Right renal pelvis (tissue), 4 donors: ENCODE data around the gene RNF111. TPM values are rescaled to one million over a fixed set of nuclear protein-coding genes. Genes with fewer than 3 reads are reported as not detected.
"Not testable (repeated sequence)": the region's sequence is repeated elsewhere in the genome, so short reads cannot be mapped to it uniquely, and the experiment has no call there.

Experiments
- DNase-seq, 4 donors: peaks; one replicate each; pipeline ENCODE4 v3.0.0-alpha.2; 2013; ENCODE audit warnings: low read depth in 4 of 4, low spot score in 3 of 4, missing footprints in 1 of 4
- polyA plus RNA-seq, 4 donors: library from polyadenylated mRNA; unstranded; fragments of 120-200 nt; gene quantifications; one replicate each; pipeline ENCODE4 v1.2.1, GENCODE V29; 2013; ENCODE audit not compliant: insufficient read length in 4 of 4

RNF111 gene
- polyA plus RNA-seq, 4 donors = 35.4 to 50.4 (median 44.7) TPM

DNA sequence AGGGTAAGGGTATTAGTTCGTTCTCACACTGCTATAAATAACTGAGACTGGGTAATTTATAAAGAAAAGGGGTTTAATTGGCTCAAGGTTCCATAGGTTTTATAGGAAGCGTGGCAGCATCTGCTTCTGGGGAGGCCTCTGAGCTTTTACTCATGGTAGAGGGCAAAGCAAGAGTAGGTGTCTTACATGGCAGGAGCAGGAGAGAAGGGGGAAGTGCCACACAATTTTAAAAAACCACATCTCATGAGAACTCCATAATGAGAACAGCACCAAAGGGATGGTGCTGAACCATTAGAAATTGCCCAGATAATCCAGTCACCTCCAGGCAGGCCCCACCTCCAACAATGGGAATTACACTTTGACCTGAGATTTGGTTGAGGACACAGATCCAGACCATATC, 12.2 kb downstream of the RNF111 start:
- DNase-seq = no peak

- DNase-seq = not testable (repeated sequence)
Observed at GRCh38 chr15:59000251-59000650, 12.8 kb downstream of the RNF111 start.

GRCh38 chr15:59001946-59002345, 14.5 kb downstream of the RNF111 start:
- DNase-seq = no peak

GRCh38 chr15:59002418-59002859, 15.0 kb downstream of the RNF111 start:
- no peak for DNase-seq

- DNase-seq = no peak
Observed at GRCh38 chr15:59005579-59005978, 18.1 kb downstream of the RNF111 start.

DNA sequence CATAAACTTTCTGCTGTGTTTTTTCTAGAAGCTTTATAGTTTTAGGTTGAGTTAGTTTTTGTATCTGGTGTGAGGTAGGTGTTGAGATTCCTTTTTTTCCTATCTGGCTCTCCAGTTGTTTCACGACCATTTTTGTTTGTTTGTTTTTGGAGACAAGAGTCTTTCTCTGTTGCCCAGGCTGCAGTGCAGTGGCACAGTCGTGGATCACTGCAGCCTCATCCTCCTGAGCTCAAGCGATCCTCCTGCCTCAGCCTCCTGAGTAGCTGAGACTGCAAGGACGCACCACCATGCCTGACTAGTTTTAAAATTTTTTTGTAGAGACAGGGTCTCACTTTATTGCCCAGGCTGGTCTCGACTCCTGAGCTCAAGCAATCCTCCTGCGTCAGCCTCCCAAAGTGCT, 20.6 kb downstream of the RNF111 start:
- no peak for DNase-seq

- no peak for DNase-seq
Observed at GRCh38 chr15:59011262-59011952, 23.9 kb downstream of the RNF111 start.

GRCh38 chr15:59013246-59013873, 25.9 kb downstream of the RNF111 start:
- no peak for DNase-seq

DNA sequence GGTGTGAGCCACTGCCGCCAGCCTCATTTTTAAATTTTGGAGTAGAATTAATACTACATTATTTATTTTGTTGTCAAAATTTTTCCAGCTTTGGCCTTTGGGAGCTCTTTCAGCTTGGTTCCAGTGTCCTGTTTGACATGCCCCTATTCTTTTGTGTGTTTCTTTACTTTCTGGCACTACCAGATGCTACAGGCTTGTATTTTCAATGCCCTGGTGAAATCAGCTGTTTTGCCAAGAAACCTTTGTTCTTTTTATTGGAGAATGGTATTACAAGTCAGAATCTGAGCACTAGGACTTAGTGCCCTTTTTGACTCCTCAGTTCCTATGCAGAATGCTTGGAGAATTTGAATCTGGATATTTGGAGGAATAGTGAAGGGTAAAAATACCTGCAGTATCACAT, 26.6 kb downstream of the RNF111 start:
- DNase-seq = no peak

DNA sequence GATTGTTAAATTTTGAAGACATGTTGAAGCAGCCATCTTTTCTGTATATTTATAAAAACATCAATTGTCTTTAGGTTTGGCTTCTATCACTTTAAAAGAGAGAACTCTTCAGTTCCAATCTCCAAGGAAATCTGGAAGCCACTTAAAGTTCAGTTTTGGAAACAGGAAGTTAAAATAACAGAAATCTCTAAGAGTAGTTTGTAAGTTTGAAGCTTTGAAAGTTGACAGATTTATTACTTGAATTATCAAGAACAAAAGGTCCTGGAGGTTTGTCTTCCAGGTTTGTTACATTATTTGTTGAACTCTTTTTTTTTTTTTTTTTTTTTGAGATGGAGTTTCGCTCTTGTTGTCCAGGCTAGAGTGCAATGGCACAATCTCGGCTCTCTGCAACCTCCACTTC, 30.0 kb downstream of the RNF111 start:
- no peak for DNase-seq

DNA sequence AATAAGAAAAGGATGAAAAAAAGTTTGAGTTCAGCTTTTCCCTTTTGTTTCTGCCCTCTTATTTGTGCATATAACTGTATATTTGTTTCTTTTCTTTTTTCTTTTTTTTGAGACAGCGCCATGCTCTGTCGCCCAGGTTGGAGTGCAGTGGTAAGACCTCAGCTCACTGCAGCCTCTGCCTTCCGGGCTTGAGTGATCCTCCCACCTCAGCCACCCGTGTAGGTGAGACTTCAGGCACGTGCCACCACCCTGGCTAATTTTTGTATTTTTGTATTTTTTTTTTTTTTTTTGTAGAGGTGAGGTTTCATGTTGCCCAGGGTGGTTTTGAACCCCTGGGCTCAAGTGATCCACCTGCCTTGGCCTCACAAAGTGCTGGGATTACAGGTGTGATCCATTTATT, 31.4 kb downstream of the RNF111 start:
- DNase-seq = no peak

GRCh38 chr15:59020322-59020721, 32.9 kb downstream of the RNF111 start:
- DNase-seq = no peak

- no peak for DNase-seq
Observed at GRCh38 chr15:59022188-59022587, 34.7 kb downstream of the RNF111 start.

DNA sequence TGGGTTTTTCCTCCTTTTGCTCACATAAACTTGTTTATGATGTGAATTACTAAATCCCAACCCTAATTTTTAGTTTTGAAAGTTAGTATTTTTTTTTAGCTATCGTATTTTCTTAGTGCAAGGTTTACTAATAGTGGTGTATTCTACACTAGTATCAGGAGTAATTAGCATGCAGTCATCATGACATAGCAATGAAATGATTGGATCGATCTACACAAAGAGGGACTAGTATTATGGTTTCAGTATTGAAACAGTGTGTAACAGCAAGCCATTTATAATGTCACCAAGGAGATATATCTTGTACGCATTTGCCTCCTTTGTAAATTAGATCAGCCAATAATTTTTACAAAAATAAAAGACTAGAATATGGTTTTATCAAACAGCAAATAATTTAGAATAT, 38.7 kb downstream of the RNF111 start:
- DNase-seq = no peak

GRCh38 chr15:59028387-59028955, 41.0 kb downstream of the RNF111 start:
- no peak for DNase-seq

GRCh38 chr15:59029554-59029953, 42.1 kb downstream of the RNF111 start:
- DNase-seq = no peak

DNA sequence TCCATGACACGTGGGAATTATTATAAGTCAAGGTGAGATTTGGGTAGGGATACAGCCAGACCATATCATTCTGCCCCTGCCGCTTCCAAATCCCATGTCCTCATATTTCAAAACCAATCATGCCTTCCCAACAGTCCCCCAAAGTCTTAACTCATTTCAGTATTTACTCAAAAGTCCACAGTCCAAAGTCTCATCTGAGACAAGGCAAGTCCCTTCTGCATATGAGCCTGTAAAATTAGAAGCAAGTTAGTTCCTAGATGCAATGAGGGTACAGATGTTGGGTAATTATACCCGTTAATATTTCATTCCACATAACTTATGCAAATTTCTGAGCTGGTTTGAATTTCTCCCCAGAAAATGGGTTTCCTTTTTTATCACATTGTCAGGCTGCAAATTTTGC, 47.7 kb downstream of the RNF111 start:
- no peak for DNase-seq

DNA sequence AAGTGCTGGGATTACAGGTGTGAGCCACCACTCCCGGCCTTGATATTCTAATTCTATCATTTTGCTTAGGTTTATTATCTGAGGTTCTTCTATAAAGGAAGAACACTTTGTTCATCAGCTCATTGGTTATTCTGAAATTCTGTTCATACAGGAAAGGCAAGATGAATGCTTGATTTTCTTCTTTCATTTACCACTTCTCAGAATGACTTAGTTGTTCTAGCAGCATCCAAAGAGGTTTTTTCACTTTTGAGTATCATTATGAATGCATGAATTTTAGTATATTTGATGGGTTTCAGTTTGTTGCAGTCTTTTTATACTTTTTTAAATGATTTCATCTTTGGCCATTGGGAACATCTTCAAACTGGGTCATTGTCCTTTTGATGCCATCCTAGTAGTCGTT, 51.8 kb downstream of the RNF111 start:
- no peak for DNase-seq

- DNase-seq = no peak
Observed at GRCh38 chr15:59042041-59042440, 54.6 kb downstream of the RNF111 start.

- no peak for DNase-seq
Observed at GRCh38 chr15:59048897-59049296, 61.4 kb downstream of the RNF111 start.

DNA sequence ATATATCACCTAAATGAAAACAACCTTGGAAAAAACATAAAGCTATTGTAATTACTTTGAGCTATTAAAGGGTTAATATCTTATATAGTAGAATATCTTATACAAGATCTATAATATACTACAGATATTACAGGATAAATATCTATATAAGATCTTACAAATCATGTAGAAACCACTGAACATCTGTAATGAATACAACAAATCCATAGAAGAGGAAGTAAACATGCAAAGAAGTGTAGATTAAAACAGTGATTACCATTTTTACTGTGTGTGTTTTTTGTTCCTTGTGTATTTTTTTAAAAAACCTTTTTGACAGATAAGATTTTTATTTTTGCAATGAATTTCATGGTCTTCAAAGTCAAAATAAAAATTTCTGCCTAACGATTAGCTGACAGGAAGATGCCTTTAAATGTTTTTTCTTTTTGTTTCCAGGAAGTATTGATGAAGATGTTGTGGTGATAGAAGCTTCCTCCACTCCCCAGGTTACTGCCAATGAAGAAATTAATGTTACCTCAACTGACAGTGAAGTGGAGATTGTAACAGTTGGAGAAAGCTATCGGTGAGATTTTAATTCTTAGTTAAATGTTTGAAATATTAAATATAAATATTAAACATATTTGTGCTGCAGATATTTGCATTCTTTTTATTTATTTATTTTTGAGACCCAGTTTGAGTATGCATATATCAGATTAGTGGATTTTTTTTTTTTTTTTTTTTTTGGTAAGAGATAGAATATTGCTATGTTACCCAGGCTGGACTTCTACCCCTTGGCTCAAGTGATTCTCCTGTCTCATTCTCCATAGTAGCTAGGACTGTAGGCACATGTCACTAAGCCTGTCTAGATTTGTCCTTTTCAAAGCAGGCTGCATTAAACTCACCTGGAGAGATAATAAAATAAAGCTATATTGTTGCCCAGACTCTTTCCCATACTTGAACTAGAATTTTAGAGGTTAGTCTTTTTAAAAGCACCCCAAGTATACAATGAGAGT, 64.7 kb downstream of the RNF111 start:
- DNase-seq = no peak
